Limb (tissue), 2 donors: ENCODE measurements around the gene VWA8.

ENCODE experiments used
- DNase-seq, 2 donors: peaks; one replicate each; pipeline ENCODE4 v3.0.0-alpha.2; 2016; ENCODE audit errors: extremely low spot score in 2 of 2

The VWA8 gene

GRCh38 chr13:41802684-41803444 lies 158.0 kb downstream of the VWA8 start:
- no peak for DNase-seq

GRCh38 chr13:41802043-41802683 lies 158.7 kb downstream of the VWA8 start:
- DNase-seq, result no peak

- no peak for DNase-seq
Measured at GRCh38 chr13:41791056-41791455, 169.9 kb downstream of the VWA8 start.

- no peak for DNase-seq
Measured at GRCh38 chr13:41788552-41788951, 172.4 kb downstream of the VWA8 start.

- DNase-seq, result no peak
Measured at GRCh38 chr13:41785402-41786172, 175.3 kb downstream of the VWA8 start.

GRCh38 chr13:41782086-41782485 lies 178.8 kb downstream of the VWA8 start:
- DNase-seq, result no peak

GRCh38 chr13:41780715-41781706 lies 179.9 kb downstream of the VWA8 start:
- DNase-seq, result peak in 1 of 2 donors; percentile 5

GRCh38 chr13:41775251-41775650 lies 185.7 kb downstream of the VWA8 start:
- DNase-seq, result no peak

GRCh38 chr13:41774605-41775218 lies 186.2 kb downstream of the VWA8 start:
- DNase-seq, result no peak

GRCh38 chr13:41767801-41768200 lies 193.1 kb downstream of the VWA8 start:
- DNase-seq, result no peak

- no peak for DNase-seq
Measured at GRCh38 chr13:41766439-41766838, 194.5 kb downstream of the VWA8 start.

- DNase-seq, result no peak
Measured at GRCh38 chr13:41765813-41766212, 195.1 kb downstream of the VWA8 start.

GRCh38 chr13:41765020-41765419 lies 195.9 kb downstream of the VWA8 start:
- DNase-seq, result no peak

GRCh38 chr13:41764558-41764957 lies 196.4 kb downstream of the VWA8 start:
- DNase-seq, result no peak

GRCh38 chr13:41763782-41764181 lies 197.1 kb downstream of the VWA8 start:
- no peak for DNase-seq

- no peak for DNase-seq
Measured at GRCh38 chr13:41762796-41763195, 198.1 kb downstream of the VWA8 start.

- DNase-seq, result no peak
Measured at GRCh38 chr13:41756198-41756880, 204.6 kb downstream of the VWA8 start.

- no peak for DNase-seq
Measured at GRCh38 chr13:41751734-41752445, 209.0 kb downstream of the VWA8 start.

GRCh38 chr13:41751277-41751676 lies 209.6 kb downstream of the VWA8 start:
- peak in 1 of 2 donors; percentile 19 for DNase-seq
